Muscle of arm (tissue), 12 donors: ENCODE measurements around the gene CCM2L. TPM values are rescaled to one million over a fixed set of nuclear protein-coding genes. Genes with fewer than 3 reads are reported as not detected.

ENCODE experiments used
- DNase-seq: peaks from one replicate; pipeline ENCODE4 v3.0.0-alpha.2; 2013
- polyA plus RNA-seq, 12 donors: library from polyadenylated mRNA; unstranded; fragments of 120-200 nt; gene quantifications; one replicate each; pipeline ENCODE4 v1.2.1, GENCODE V29; 2013; ENCODE audit not compliant: insufficient read length in 12 of 12

The CCM2L gene
- polyA plus RNA-seq, 12 donors: 4.2 to 12.7 (median 5.2) TPM; not detected in 1

GRCh38 chr20:31992086-31992485 lies 18.2 kb upstream of the CCM2L start:
- no peak for DNase-seq

- no peak for DNase-seq
These were observed 13.2 kb upstream of the CCM2L start for GRCh38 chr20:31996996-31997395.

GRCh38 chr20:31998246-31998645 lies 12.0 kb upstream of the CCM2L start:
- no peak for DNase-seq

GRCh38 chr20:32003325-32003724 lies 6.9 kb upstream of the CCM2L start:
- no peak for DNase-seq

- DNase-seq: no peak
These were observed 5.3 kb upstream of the CCM2L start for GRCh38 chr20:32004963-32005362.

GRCh38 chr20:32006053-32006452 lies 4.2 kb upstream of the CCM2L start:
- DNase-seq: no peak

GRCh38 chr20:32006841-32007786 lies 3.1 kb upstream of the CCM2L start:
- no peak for DNase-seq

GRCh38 chr20:32007787-32008616 lies 2.2 kb upstream of the CCM2L start:
- DNase-seq: no peak

- no peak for DNase-seq
These were observed 674 bp upstream of the CCM2L start for GRCh38 chr20:32009564-32009963.

- DNase-seq: no peak
These were observed 428 bp downstream of the CCM2L start for GRCh38 chr20:32010666-32011065.

- DNase-seq: no peak
These were observed 2.0 kb downstream of the CCM2L start for GRCh38 chr20:32012159-32012688.

GRCh38 chr20:32013326-32013725 lies 3.1 kb downstream of the CCM2L start:
- no peak for DNase-seq

- no peak for DNase-seq
These were observed 7.5 kb downstream of the CCM2L start for GRCh38 chr20:32017711-32018251.

GRCh38 chr20:32018269-32019155 lies 8.3 kb downstream of the CCM2L start:
- no peak for DNase-seq

GRCh38 chr20:32019156-32019510 lies 8.9 kb downstream of the CCM2L start:
- DNase-seq: no peak

GRCh38 chr20:32019563-32020463 lies 9.6 kb downstream of the CCM2L start:
- no peak for DNase-seq

- DNase-seq: no peak
These were observed 10.9 kb downstream of the CCM2L start for GRCh38 chr20:32021091-32021490.

- no peak for DNase-seq
These were observed 14.6 kb downstream of the CCM2L start for GRCh38 chr20:32024683-32025295.

- DNase-seq: no peak
These were observed 17.4 kb downstream of the CCM2L start for GRCh38 chr20:32027643-32028042.
